ENCODE results near the gene ERO1B. TPM values are rescaled to one million over a fixed set of nuclear protein-coding genes. Genes with fewer than 3 reads are reported as not detected.

Gene ERO1B
- polyA plus RNA-seq, 1 donor from 2014 or later, result 2.7 TPM

GRCh38 chr1:236168716-236169429 is 112.9 kb downstream of the ERO1B start:
- H3K9me3 ChIP-seq (ENCODE audit: low read length), result no peaks in the 10 kb centered on the region

GRCh38 chr1:236167578-236167977 is 114.2 kb downstream of the ERO1B start:
- H3K4me2 ChIP-seq (ENCODE audit: low read length), result no peak overlapping the region
- no peaks in the 10 kb centered on the region for H3F3A ChIP-seq (ENCODE audit: insufficient read depth, low read length, poor library complexity, severe bottlenecking)
- no peak overlapping the region for H2AFZ ChIP-seq (ENCODE audit: low read depth, low read length)
- H3K4me3 ChIP-seq (ENCODE audit: low read length), result no peak overlapping the region
- no peaks in the 10 kb centered on the region for H3K79me2 ChIP-seq (replicated peaks; ENCODE audit: insufficient read depth, low read length)
- H3K27ac ChIP-seq (ENCODE audit: low read length), result no peak overlapping the region
- H4K20me1 ChIP-seq (ENCODE audit: insufficient read depth), result no peaks in the 10 kb centered on the region
- no peaks in the 10 kb centered on the region for H3K9me2 ChIP-seq (ENCODE audit: insufficient read depth, low read length)
- H3K9ac ChIP-seq (ENCODE audit: low read length), result no peak overlapping the region
- no peaks in the 10 kb centered on the region for H3K9me3 ChIP-seq (ENCODE audit: low read length)
- H3K36me3 ChIP-seq (ENCODE audit: insufficient read depth, low read length), result peaks cover 4% of the 10 kb centered on the region
- no peaks in the 10 kb centered on the region for H3K27me3 ChIP-seq (ENCODE audit: insufficient read depth, low read depth, low read length)
- no peak for TF ChIP-seq SMC3 (conservative IDR thresholded peaks at IDR 0.05; ENCODE audit: poor library complexity)
- TF ChIP-seq MXI1 (conservative IDR thresholded peaks at IDR 0.05; ENCODE audit: poor library complexity, severe bottlenecking), result no peak
- TF ChIP-seq REST (IDR thresholded peaks at IDR 0.05; ENCODE audit: borderline replicate concordance), result no peak
- TF ChIP-seq EP300 (conservative IDR thresholded peaks at IDR 0.05; ENCODE audit: poor library complexity, severe bottlenecking), result no peak
- TF ChIP-seq POLR2AphosphoS5 (IDR thresholded peaks at IDR 0.05), result no peak
- TF ChIP-seq EZH2 (IDR thresholded peaks at IDR 0.05; ENCODE audit: borderline replicate concordance, insufficient read depth, low read length, poor library complexity, severe bottlenecking), result no peak

More at GRCh38 chr1:236168716-236169429, 112.9 kb downstream of the ERO1B start:
- H3F3A ChIP-seq (ENCODE audit: insufficient read depth, low read length, poor library complexity, severe bottlenecking), result no peaks in the 10 kb centered on the region
- H3K9me2 ChIP-seq (ENCODE audit: insufficient read depth, low read length), result no peaks in the 10 kb centered on the region
- no peak overlapping the region for H3K9ac ChIP-seq (ENCODE audit: low read length)
- H4K20me1 ChIP-seq (ENCODE audit: insufficient read depth), result no peaks in the 10 kb centered on the region
- H3K36me3 ChIP-seq (ENCODE audit: insufficient read depth, low read length), result peaks cover 4% of the 10 kb centered on the region
- H3K27ac ChIP-seq (ENCODE audit: low read length), result no peak overlapping the region
- no peaks in the 10 kb centered on the region for H3K27me3 ChIP-seq (ENCODE audit: insufficient read depth, low read depth, low read length)
- no peaks in the 10 kb centered on the region for H3K79me2 ChIP-seq (replicated peaks; ENCODE audit: insufficient read depth, low read length)
- no peak overlapping the region for H2AFZ ChIP-seq (ENCODE audit: low read depth, low read length)
- H3K4me3 ChIP-seq (ENCODE audit: low read length), result no peak overlapping the region
- no peak overlapping the region for H3K4me2 ChIP-seq (ENCODE audit: low read length)
- TF ChIP-seq RAD21 (conservative IDR thresholded peaks at IDR 0.05) (no peak), EP300 (conservative IDR thresholded peaks at IDR 0.05; ENCODE audit: poor library complexity, severe bottlenecking) (no peak), EZH2 (IDR thresholded peaks at IDR 0.05; ENCODE audit: borderline replicate concordance, insufficient read depth, low read length, poor library complexity, severe bottlenecking) (no peak), REST (IDR thresholded peaks at IDR 0.05; ENCODE audit: borderline replicate concordance) (no peak), TAF1 (IDR thresholded peaks at IDR 0.05; ENCODE audit: low read depth) (no peak), CTCF (IDR thresholded peaks at IDR 0.05; ENCODE audit: poor library complexity, severe bottlenecking) (no peak), POLR2AphosphoS5 (IDR thresholded peaks at IDR 0.05) (no peak), MXI1 (conservative IDR thresholded peaks at IDR 0.05; ENCODE audit: poor library complexity, severe bottlenecking) (no peak)

Measured in neural cell (in vitro differentiated cells).